H1 (cell line): ENCODE data around the gene SLC16A5.

Source experiments
- CHD2 ChIP-seq: IDR thresholded peaks from 2 replicates; pipeline ENCODE4 v1.6.1; 2012; ENCODE audit warnings: low read length, improper control_type of control experiment
- HDAC2 ChIP-seq, 2 experiments: fragments of 300-600 bp in 1 of 2; sonication (generic) in 1 of 2; IDR thresholded peaks; 2 replicates each; pipeline ENCODE4 v1.6.1; 2011 to 2012; ENCODE audit warnings: low read depth in 2 of 2, low read length in 2 of 2, mild to moderate bottlenecking in 2 of 2, moderate library complexity in 2 of 2, borderline replicate concordance in 1 of 2, inconsistent platforms in 1 of 2
- SRF ChIP-seq: IDR thresholded peaks from 2 replicates; pipeline ENCODE4 v1.6.1; 2011; ENCODE audit warnings: mild to moderate bottlenecking, low read depth, low read length, moderate library complexity
- YY1 ChIP-seq: IDR thresholded peaks from 2 replicates; pipeline ENCODE4 v1.6.1; 2011; ENCODE audit warnings: low read depth, mild to moderate bottlenecking, low read length
- TF ChIP-seq, protein P1 (sequence below), 3 experiments: IDR thresholded peaks; 1 replicate in 2 of 3; 2 replicates in 1 of 3; pipeline versions ENCODE4 v1.5.1 to v1.6.1; 2011; ENCODE audit warnings: low read length in 3 of 3, mild to moderate bottlenecking in 3 of 3, inconsistent platforms in 2 of 3, low read depth in 1 of 3, moderate library complexity in 1 of 3; ENCODE audit not compliant: insufficient read depth in 1 of 3; ENCODE audit errors: control extremely low read depth in 1 of 3

DNA sequence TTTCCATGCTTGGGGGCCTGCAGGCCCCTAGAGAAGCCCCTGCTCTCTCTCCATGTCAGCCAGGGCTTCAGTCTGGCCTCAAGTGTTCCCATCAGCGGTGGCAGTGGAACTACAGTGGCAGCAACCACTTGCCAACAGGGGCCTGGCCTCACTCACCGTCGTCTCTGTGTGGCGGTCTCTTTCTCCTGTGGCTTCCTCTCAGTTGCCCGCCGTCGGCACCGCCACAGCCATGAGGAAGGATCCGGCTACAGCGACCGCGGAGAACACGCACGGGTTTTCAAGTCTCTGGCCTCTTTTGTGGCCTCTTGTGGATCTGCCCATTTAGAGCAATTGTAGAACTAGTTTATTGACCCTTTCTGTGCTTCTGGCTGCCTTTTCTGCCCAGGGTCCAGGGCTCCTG, 30.6 kb downstream of the SLC16A5 start:
- TF ChIP-seq CHD2 (no peak), HDAC2 (IDR thresholded peaks at IDR 0.05; ENCODE audit: borderline replicate concordance in 1 of 2, low read depth in 2 of 2, low read length in 2 of 2) (no peak), SRF (no peak), YY1 (no peak)
- TF ChIP-seq, protein P1, sequence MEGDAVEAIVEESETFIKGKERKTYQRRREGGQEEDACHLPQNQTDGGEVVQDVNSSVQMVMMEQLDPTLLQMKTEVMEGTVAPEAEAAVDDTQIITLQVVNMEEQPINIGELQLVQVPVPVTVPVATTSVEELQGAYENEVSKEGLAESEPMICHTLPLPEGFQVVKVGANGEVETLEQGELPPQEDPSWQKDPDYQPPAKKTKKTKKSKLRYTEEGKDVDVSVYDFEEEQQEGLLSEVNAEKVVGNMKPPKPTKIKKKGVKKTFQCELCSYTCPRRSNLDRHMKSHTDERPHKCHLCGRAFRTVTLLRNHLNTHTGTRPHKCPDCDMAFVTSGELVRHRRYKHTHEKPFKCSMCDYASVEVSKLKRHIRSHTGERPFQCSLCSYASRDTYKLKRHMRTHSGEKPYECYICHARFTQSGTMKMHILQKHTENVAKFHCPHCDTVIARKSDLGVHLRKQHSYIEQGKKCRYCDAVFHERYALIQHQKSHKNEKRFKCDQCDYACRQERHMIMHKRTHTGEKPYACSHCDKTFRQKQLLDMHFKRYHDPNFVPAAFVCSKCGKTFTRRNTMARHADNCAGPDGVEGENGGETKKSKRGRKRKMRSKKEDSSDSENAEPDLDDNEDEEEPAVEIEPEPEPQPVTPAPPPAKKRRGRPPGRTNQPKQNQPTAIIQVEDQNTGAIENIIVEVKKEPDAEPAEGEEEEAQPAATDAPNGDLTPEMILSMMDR (IDR thresholded peaks at IDR 0.05; ENCODE audit: control extremely low read depth in 1 of 3, insufficient read depth in 1 of 3, low read depth in 1 of 3, low read length in 3 of 3) = no peak
